HG03196 (cell line): ENCODE data around the gene NT5DC2.

Experiments
- ATAC-seq: cut with Tn5 transposase; IDR thresholded peaks from one replicate; pipeline ENCODE4 v1.9.1; 2021; ENCODE audit not compliant: unreplicated experiment

NT5DC2 gene

DNA sequence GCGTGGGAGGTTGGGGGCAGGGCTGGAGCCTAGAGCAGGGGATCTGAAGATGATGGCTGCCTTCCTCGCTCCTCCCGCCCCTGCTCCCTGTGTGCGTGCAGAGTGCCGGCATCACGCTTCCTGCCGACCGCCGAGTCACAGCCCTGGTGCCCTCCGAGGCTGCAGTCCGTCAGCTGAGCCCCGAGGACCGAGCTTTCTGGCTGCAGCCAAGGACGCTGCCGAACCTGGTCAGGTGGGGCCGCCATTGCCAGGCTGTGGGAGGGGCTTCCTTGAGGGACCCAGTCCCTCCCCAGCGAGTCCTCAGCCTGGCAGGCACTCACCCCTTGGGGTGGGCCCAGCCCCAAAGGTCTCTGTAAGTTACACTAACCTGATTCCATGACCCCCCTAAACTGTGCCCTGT lies 20.9 kb downstream of the NT5DC2 start:
- no peak for ATAC-seq

DNA sequence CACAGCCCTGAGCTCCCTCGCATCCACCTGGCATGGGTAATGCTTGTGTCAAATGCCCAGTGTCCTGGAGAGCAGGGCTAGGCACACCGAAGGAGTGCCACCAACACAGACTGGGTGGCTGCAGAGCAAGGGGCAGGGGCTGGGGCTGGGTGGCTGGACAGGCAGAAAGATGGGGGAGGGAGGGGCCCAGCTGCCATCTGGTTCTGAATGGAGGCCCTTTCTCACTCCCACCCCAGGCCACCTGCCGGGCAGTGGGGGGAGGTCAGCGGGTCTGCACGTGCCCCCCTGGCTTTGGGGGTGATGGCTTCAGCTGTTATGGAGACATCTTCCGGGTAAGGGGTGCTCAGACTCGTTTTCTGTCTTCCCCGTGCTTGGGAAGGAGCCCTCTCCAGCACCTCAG lies 21.6 kb downstream of the NT5DC2 start:
- ATAC-seq: no peak

DNA sequence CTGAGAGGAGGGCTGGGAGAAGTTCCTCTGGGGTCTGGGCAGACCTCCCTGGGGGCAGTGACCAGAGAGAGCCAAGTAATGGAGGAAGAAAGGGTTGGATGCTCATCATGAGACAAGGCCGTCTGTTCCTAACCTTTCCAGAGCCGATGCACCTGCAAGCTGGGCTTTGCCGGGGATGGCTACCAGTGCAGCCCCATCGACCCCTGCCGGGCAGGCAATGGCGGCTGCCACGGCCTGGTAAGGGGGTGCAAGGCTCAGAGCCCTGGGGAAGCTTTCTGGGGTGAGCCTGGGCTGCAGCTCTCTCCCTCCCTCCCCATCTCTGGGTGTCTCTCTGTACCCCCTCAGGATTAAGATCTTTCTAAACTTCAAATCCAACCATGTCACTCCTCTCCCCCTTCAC lies 22.1 kb downstream of the NT5DC2 start:
- ATAC-seq: no peak

DNA sequence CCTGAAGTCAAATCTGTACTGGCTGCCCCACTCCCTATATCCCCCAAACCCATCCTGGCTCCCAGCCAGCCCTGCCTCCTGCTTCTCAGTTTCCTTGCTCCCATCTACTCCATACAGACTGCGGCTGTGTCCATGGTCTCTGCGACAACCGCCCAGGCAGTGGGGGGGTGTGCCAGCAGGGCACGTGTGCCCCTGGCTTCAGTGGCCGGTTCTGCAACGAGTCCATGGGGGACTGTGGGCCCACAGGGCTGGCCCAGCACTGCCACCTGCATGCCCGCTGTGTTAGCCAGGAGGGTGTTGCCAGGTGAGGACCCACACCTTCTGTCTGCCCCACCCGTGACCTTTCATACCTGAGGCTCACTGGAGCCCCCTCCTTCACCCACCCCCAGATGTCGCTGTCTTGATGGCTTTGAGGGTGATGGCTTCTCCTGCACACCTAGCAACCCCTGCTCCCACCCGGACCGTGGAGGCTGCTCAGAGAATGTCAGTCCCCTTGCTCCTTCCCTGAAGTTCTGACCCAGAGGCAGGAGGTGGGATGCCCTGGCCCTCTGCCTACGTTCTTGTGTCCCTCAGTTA lies 23.8 kb downstream of the NT5DC2 start:
- ATAC-seq: no peak

DNA sequence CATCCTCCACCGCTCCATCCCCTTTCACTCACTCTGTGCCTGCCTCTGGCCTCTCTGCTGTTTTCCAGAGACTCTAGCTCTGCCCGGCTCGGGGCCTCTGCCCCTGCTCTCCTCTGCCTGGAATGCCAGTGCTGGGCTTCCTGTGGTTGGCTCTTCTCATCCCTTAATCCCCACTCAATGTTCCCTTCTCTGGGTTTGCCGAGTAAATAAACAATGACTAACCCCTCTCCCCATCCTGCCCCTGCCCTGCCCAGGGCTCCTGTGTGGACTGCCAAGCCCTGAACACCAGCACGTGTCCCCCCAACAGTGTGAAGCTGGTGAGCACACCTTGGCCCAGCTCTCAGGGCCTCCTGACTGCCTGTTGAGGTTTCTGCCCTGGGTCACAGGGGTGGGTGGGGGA lies 26.3 kb downstream of the NT5DC2 start:
- ATAC-seq: no peak

DNA sequence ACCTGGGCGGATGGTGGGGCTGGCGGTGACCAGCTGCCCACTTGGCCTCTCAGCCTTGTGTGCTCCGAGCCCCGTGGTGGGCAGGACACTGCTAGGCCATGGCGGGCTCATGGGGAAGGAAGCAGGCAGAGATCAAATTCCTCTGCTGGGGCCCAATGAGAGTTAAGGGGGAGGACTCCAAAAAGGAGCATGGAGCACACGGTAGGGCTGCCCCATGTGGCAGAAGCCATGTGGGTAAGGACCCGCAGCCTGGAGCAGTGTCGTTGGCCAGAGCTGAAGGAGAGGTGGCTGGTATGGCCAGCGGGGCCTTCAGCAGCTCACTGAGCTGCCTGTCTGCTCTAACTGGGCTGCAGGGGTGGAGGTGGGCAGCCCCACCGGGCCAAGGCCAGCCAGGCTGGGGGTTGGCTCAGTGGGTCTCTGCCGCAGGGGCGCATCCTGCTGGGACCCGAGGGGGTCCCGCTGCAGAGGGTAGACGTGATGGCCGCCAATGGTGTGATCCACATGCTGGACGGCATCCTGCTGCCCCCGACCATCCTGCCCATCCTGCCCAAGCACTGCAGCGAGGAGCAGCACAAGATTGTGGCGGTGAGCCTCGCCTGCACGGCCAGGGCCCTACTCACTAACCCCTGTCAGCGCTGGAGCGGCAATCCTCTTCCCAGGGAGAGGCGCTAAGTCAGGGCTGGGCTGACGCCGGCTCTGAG lies 27.2 kb downstream of the NT5DC2 start:
- no peak for ATAC-seq

DNA sequence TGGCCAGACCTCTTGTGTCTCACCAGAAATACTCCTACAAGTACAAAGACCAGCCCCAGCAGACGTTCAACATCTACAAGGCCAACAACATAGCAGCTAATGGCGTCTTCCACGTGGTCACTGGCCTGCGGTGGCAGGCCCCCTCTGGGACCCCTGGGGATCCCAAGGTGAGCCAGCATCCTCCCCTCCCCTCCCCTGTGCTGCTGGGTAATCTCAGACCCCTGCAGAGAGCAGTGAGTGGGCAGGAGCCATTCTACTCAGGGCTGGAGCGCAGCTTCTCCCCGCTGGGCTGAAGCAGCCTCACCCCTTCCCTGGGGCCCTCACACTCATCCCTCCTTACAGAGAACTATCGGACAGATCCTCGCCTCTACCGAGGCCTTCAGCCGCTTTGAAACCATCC lies 28.7 kb downstream of the NT5DC2 start:
- ATAC-seq: no peak

DNA sequence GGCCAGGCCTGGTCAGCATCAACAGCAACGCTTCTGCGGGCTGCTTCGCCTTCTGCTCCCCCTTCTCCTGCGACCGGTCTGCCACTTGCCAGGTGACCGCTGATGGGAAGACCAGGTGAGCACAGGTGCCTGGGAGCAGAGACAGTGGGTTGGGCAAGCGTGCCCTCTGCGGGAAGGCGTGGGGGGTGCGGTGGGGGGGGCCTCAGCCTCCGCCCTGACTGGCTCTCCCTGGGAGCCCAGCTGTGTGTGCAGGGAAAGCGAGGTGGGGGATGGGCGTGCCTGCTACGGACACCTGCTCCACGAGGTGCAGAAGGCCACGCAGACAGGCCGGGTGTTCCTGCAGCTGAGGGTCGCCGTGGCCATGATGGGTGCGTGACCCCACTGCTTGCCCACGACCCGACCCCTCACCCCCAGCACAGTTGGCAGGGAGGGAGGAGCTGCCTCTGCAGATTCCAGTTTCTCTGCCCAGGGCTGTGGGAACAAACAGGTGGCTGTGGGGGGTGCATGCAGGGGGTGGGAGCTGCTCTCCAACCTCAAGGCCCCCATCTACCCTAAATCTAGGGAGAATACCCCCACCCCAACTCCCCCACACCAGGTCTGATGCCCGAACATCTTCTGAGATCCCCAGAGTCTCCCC lies 29.8 kb downstream of the NT5DC2 start:
- ATAC-seq: no peak

DNA sequence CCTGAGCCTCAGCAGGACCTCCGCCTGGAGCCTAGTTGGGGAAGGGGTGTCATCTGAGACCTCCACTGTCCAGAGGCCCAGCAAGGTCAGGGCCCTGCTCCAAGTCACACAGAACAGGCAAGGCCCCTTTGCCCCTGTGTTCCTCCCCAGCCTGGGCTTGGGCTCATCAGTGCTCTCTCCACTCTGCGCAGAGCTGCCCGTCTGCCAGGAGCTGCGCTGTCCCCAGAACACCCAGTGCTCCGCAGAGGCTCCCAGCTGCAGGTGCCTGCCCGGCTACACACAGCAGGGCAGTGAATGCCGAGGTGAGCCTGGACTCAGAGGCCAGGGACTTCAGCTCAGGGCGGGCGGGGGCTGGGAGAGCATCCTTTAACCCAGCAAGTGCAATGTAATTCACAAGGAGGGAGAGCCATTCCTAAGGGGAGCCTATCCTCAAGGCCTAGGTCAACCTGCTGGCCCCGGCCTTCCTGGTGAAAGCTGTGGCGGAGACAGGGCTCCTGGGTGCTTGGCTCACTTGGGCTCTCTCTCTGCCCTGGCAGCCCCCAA lies 30.8 kb downstream of the NT5DC2 start:
- no peak for ATAC-seq

DNA sequence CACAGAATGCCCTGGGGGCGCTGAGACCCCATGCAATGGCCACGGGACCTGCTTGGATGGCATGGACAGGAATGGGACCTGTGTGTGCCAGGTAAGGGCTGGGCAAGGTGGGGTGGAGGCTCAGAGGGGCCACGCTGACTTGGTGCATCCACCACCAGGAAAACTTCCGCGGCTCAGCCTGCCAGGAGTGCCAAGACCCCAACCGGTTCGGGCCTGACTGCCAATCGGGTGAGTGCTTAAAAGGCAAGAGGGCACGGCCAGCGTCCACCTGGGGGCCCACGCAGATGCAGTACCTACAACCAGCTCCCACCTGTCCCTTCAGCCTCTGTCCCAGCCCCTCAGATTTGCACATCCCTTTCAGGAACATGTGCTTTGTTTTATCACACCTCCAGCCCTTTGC lies 31.7 kb downstream of the NT5DC2 start:
- no peak for ATAC-seq

DNA sequence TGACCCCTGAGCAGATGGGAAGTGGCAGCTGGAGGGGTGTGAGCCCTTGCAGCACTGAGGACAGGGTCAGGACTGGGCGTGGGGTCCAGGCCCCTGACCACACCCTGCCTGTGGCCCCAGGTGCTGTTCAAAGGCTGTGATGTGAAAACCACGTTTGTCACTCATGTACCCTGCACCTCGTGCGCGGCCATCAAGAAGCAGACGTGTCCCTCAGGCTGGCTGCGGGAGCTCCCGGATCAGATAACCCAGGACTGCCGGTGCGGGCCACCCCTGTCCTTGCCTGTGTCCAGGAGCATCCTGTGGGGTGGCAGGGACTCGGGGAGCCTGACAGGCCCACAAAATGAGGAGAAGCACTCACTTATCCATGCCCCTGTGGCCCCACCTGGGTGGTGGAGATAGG lies 32.6 kb downstream of the NT5DC2 start:
- no peak for ATAC-seq

DNA sequence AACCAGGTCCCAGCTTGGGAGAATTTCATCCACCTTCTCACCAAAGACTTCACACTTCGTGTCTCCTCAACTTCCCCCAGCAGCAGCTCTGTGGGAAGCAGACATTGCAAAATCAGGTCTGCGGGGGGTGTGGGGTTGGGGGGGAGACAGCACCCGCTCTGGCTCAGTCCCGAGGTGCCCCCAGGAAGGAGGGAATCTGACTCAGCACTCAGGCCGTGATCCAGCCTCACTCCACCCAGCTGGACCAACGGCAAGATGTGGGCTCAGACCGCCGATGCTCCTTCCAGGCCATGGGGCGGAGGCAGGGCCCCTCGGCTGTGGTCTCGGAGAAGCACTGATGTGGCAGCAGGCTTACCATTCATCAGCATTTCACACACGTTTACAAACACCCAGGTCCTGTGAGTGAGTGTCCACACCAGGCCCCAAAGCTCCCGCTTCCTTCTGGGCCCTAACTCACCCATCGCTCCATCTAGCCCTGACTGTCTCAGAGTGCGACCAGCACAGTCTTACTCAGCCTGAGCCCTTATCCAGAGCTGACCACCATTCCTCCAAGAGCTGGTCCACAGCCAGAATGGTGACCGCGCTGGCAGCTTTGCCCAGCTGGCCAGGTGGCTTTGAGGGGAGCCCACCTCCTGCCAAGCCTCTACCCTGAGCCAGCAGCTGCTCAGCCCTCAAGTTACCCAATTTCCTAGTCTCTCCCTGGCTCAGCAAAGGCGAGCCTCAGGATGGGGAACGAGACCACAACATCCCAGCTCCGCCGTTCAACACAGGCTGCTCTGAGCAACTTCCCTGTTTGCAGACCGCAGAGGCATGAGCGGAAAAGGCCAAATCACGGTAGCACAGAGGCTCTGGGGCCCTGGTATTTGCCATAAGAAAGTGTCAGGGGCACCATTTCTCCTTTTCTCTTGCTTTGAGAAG lies 35.3 kb downstream of the NT5DC2 start:
- ATAC-seq: no peak

DNA sequence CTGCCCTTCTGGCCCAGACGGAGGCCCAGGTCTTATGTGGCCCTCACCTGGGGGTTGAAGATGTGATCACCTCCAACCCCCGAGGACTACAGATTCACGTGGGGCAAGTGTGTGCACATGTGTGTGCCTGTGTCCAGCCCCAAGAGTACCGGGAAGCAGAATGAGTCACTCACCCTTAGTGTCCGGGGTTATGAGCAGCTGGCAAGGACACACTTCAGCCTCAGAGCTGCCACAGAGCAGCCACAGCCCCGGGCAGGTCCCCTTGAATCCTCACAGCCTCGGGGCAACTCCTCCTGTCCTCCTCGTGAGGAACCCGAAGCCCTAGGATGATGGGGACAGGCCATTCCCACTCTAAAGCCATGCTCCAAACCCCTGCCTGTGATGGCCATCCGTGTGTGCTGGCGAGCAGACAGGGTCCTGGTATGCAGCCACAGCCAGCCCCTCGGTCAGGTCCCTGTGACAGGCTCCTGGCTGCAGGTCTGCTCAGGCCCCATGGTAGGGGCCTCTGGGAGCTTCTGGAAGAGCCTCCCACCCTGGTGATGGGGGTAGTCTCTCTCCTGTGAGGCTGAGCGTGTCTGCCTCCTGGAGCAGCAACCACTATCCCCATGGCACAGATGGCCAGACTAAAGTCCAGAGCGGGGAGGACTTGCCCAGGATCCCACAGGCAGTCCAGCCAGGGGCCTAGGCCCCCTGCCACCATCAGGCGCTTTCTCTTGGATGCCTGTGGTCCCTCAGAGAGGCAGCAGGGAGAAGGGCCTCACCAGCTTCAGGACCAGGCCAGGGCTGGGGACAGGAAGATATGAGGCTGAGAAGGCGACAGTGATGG lies 37.7 kb downstream of the NT5DC2 start:
- ATAC-seq: no peak

DNA sequence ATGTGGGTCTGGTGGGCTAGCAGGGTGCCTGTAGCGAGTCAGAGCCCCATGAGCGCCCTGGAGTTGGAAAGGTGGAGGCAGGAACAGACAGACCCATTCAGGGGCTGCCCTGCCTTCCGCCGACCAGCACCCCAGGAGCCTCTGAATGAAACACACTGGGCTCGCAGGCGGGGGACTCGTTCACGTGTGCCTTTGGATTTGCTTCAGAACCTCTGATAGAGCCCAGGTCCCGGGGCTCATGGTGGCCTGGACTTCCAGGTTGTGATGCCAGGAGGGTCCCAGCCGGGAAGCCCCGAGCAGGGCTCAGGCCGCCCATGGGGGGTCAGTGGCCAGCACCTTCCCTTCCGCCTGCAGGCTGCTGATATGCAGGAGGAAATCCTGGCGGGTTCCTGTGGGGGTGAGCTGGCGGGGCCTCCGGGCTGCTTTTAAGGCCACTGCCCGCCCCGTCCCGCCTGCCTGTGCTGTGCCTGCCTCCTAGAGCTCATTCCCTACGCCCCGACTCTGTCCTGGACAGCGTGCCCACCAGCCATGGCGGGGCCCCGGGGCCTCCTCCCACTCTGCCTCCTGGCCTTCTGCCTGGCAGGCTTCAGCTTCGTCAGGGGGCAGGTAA lies 38.7 kb downstream of the NT5DC2 start, which contains the start of gene STAB1:
TSS of gene STAB1 (plus strand) at position 453 of the 610 bp plus-strand sequence. CDS start at position 529, 76 bp downstream.
- ATAC-seq: no peak

DNA sequence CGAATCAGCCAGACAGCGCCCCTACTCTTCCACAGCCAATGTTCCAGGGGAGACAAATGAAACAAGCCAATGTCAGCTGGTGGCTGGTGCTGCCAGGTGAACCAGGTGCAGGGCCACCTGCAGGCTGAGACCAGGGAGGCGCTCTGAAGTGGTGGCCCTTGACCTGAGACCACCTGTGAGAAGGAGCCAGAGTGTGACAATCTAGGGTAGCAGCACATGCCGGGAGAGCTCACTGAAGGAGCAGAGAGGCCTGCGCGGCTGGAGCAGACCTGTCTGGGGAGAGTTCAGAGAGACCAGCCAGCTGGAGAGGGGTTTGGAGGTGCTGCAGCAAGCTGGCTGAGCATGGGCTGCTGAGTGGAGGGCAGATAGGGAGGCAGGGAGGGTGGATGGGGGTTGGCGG lies 39.2 kb downstream of the NT5DC2 start:
- ATAC-seq: no peak

DNA sequence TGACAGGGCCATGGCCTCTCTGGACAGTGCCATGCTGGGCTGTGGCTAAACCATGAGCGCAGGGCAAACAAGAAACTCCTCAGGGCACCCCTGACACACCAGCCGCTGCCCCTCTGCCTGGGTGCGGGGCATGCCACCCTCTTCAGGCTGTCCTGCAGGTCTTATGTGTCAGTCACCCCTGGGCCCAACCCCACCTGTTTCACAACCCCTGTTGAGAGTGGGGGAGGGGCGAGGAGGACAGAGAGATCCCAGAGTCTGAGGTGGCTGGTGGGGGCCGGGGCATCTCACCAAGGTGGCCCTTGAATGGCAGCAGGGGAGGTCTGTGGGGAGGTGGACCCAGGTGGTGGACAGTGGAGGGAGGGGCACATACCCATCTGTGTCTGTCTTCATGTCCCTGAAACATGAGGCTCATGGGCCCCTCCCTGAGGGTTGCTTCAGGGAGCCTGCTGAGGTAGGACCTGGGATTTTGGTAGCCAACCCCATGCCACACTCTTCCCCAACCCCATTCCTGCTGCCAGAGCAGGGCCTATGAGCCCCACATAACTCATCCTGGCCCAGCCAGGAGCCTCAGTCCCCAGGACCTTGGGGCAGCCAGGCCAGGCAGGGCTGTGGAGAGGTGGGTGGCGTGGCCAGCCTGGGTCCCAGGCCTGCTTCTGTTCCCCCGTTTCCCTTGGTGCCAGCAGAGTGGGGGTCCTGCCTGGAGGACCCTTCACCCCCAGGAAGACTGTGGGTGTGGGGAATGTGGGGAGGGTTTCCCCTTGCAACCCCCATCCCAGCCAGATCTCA lies 40.2 kb downstream of the NT5DC2 start:
- ATAC-seq: no peak

DNA sequence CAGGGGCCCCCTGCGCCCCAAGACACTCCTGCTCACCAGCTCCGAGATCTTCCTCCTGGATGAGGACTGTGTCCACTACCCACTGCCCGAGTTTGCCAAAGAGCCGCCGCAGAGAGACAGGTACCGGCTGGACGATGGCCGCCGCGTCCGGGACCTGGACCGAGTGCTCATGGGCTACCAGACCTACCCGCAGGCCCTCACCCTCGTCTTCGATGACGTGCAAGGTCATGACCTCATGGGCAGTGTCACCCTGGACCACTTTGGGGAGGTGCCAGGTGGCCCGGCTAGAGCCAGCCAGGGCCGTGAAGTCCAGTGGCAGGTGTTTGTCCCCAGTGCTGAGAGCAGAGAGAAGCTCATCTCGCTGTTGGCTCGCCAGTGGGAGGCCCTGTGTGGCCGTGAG lies 41.6 kb downstream of the NT5DC2 start:
- ATAC-seq: no peak

DNA sequence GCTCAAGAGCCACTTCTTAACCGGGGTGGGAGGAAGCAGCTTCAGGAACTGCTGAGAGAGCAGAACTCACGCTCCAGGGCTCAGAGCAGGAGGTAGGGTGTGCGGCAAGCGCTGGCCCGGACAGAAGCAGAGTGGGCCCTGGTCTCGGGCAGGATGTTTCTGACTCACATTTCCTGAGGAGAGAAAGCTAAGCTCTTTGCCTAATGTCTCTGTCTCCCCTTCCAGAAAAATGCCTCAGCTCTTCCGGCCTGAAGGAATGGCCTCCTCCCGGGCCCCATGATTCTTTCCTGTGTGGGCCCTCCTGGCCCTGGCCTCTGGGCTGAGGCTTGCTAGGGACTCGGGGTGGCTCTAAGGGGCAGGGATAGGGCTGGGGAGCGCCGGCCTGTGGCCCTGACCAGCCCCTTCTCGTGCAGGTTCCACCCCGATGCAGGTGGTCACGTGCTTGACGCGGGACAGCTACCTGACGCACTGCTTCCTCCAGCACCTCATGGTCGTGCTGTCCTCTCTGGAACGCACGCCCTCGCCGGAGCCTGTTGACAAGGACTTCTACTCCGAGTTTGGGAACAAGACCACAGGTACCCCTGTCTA lies 42.6 kb downstream of the NT5DC2 start:
- no peak for ATAC-seq
